Kidney tubule cell (primary cell): ENCODE results near the gene ANKRD17.

Source experiments
- DNase-seq: peaks from one replicate; pipeline ENCODE4 v3.0.0-alpha.2; 2018; ENCODE audit warnings: low spot score

ANKRD17 gene

GRCh38 chr4:73045879-73046278, 212.7 kb downstream of the ANKRD17 start:
- no peak for DNase-seq

- no peak for DNase-seq
Measured at GRCh38 chr4:73037057-73037456, 221.5 kb downstream of the ANKRD17 start.

GRCh38 chr4:73036123-73036522, 222.5 kb downstream of the ANKRD17 start:
- DNase-seq: no peak

GRCh38 chr4:73034896-73035295, 223.7 kb downstream of the ANKRD17 start:
- DNase-seq: no peak

GRCh38 chr4:73028621-73029020, 230.0 kb downstream of the ANKRD17 start:
- no peak for DNase-seq
